A673 (cell line): ENCODE measurements around the gene PFKP. TPM values are rescaled to one million over a fixed set of nuclear protein-coding genes. Genes with fewer than 3 reads are reported as not detected.

Experiments used
- BruUV-seq: library from RNA; stranded (reverse); fragments of 400-500 nt; replicated peaks from 2 replicates; lab custom pipeline; 2021; lab: Mats Ljungman, UMichigan
- CTCF ChIA-PET: fragments of 300-600 bp; sonication (Branson Sonifier 250); formaldehyde crosslinking; loops from one replicate; lab custom pipeline; 2022; ENCODE audit warnings: antibody characterized with exemption; lab: Charles Lee
- POLR2A ChIA-PET: fragments of 300-600 bp; sonication (Branson Sonifier 250); formaldehyde crosslinking; loops from one replicate; lab custom pipeline; 2022; ENCODE audit warnings: antibody characterized with exemption; ENCODE audit not compliant: low non-redundant PET; lab: Charles Lee
- DNase-seq: peaks from one replicate; pipeline ENCODE4 v3.0.0-alpha.2; 2015; ENCODE audit warnings: low spot score
- H3K27ac ChIP-seq: fragments of 200-600 bp; sonication (generic); 2 replicates; pipeline ENCODE4 v1.5.1; 2016; ENCODE audit warnings: mixed run types, low read depth, mild to moderate bottlenecking, mixed read lengths, antibody characterized with exemption, low read length; ENCODE audit not compliant: poor library complexity, severe bottlenecking
- H3K27me3 ChIP-seq: fragments of 200-600 bp; sonication (generic); replicated peaks from 2 replicates; pipeline ENCODE4 v1.6.1; 2017; ENCODE audit warnings: mixed run types, low read depth, mild to moderate bottlenecking, mixed read lengths, antibody characterized with exemption, low read length; ENCODE audit not compliant: insufficient read depth, poor library complexity
- H3K36me3 ChIP-seq: fragments of 200-600 bp; sonication (generic); 2 replicates; pipeline ENCODE4 v1.6.1; 2016; ENCODE audit warnings: mixed run types, mild to moderate bottlenecking, mixed read lengths, antibody characterized with exemption, low read length; ENCODE audit not compliant: insufficient read depth, poor library complexity, severe bottlenecking
- H3K4me1 ChIP-seq: fragments of 200-600 bp; sonication (generic); 2 replicates; pipeline ENCODE4 v1.6.1; 2017; ENCODE audit warnings: mixed run types, mild to moderate bottlenecking, mixed read lengths, antibody characterized with exemption, low read length; ENCODE audit not compliant: insufficient read depth, poor library complexity, severe bottlenecking
- H3K4me3 ChIP-seq: fragments of 200-600 bp; sonication (generic); 2 replicates; pipeline ENCODE4 v1.5.1; 2016; ENCODE audit warnings: low read depth, mixed run types, mild to moderate bottlenecking, mixed read lengths, low read length; ENCODE audit not compliant: poor library complexity, severe bottlenecking
- H3K9me3 ChIP-seq: fragments of 200-600 bp; sonication (generic); 2 replicates; pipeline ENCODE4 v1.6.1; 2016; ENCODE audit warnings: mixed run types, low read depth, mild to moderate bottlenecking, mixed read lengths, antibody characterized with exemption, low read length; ENCODE audit not compliant: poor library complexity, severe bottlenecking
- CTCF ChIP-seq: fragments of 300-800, 200-600 bp; sonication (generic); conservative IDR thresholded peaks from 2 replicates; pipeline ENCODE4 v1.5.1; 2017; ENCODE audit warnings: low read depth, mild to moderate bottlenecking, antibody characterized with exemption, low read length, moderate library complexity, mixed read lengths
- EZH2 ChIP-seq: fragments of 200-600 bp; sonication (generic); IDR thresholded peaks from 2 replicates; pipeline ENCODE4 v1.6.1; 2017; ENCODE audit warnings: borderline replicate concordance, low read depth, mild to moderate bottlenecking, mixed read lengths, antibody characterized with exemption, low read length; ENCODE audit not compliant: poor library complexity, severe bottlenecking
- intact Hi-C: fragments of 100-400 bp; cut with micrococcal nuclease; formaldehyde crosslinking; loops from one replicate; pipeline ENCODE4 v1.10.0; 2022; ENCODE audit not compliant: unreplicated experiment
- total RNA-seq: library from RNA; stranded (reverse); gene quantifications from 2 replicates; pipeline ENCODE4 v1.2.3, GENCODE V29; 2021

The PFKP gene
- total RNA-seq, 1 experiment from 2014 or later, result 232 TPM

DNA sequence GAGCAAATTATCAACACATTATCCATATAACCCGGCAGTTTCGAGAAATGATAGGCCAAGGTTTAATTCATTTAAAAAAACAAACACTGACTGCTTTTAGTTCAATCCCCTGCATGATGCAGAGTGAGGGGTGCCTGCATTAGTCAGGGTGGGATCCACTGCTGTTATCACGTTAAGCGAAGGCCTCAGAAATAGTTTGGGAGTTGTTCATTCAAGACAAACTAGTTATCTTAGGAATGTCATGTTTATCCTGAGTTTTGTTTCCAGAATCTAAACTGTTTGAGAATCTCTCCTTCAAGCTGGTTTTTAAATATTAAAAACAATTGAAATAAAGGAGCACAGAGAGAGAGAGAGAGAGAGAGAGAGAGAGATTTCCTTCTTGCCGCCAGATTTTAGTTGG is 36.6 kb upstream of the PFKP start:
- ChIA-PET CTCF (interaction anchor here (0.6 kb wide), 1 partner anchor 1408 kb away, joined by 3 read pairs; no protein-coding TSS in a partner anchor), POLR2A (no interaction called here)
- H3K27me3 ChIP-seq, result peaks cover 26% of the 10 kb centered on the region
- intact Hi-C loops, result no loop called here
- H3K36me3 ChIP-seq, result no peaks in the 10 kb centered on the region
- no peaks in the 10 kb centered on the region for H3K4me1 ChIP-seq
- H3K9me3 ChIP-seq, result no peaks in the 10 kb centered on the region
- BruUV-seq, result no TSS peak
- no peak overlapping the region for H3K27ac ChIP-seq
- no peak for DNase-seq
- H3K4me3 ChIP-seq, result no peak overlapping the region
- no peak for TF ChIP-seq EZH2
- TF ChIP-seq CTCF, result no peak

DNA sequence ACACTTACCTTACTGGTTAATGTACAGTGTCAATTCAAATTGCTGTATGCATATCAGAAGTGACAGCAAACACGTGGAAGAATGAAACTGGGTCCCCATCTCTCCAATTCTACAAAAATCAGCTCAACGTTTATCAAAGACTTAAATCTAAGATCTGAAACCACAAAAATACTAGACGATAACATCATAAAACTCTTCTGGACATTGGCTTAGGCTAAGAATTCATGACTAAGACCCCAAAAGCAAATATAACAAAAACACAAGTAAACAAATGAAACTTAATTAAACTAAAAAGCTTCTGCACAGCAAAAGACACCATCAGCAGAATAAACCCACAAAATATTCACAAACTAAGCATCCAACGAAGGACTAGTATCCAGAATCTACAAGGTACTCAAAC is 35.9 kb upstream of the PFKP start:
- H3K27ac ChIP-seq, result no peak overlapping the region
- BruUV-seq, result no TSS peak
- TF ChIP-seq EZH2 (no peak), CTCF (no peak)
- no peaks in the 10 kb centered on the region for H3K36me3 ChIP-seq
- intact Hi-C loops, result no loop called here
- no peaks in the 10 kb centered on the region for H3K9me3 ChIP-seq
- CTCF ChIA-PET, result no interaction called here
- H3K4me1 ChIP-seq, result no peaks in the 10 kb centered on the region
- DNase-seq, result no peak
- POLR2A ChIA-PET, result no interaction called here
- H3K4me3 ChIP-seq, result no peak overlapping the region
- H3K27me3 ChIP-seq, result peaks cover 22% of the 10 kb centered on the region

DNA sequence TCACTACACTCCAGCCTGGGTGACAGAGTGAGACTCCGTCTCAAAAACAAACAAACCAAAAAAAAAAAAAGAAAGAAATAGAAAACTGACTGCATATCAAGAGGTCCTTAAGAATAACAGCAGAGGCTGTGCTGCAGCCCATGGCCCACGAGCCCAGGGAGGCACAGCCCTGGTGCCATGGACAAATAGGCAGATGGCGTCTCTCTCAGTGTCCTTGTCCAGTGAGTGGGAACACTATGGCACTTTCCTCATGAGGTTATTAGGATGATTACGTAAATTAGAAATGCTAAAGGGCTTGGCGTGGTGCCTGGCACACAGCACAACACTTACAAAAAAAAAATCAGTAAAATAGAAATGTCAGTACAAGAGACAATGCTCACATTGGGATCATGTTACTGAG is 33.4 kb upstream of the PFKP start:
- ChIA-PET CTCF (no interaction called here), POLR2A (no interaction called here)
- peaks cover 3% of the 10 kb centered on the region for H3K9me3 ChIP-seq
- no peaks in the 10 kb centered on the region for H3K4me1 ChIP-seq
- BruUV-seq, result no TSS peak
- H3K27ac ChIP-seq, result no peak overlapping the region
- H3K27me3 ChIP-seq, result peaks cover 18% of the 10 kb centered on the region
- H3K36me3 ChIP-seq, result no peaks in the 10 kb centered on the region
- TF ChIP-seq EZH2 (no peak), CTCF (no peak)
- H3K4me3 ChIP-seq, result no peak overlapping the region
- intact Hi-C loops, result no loop called here
- no peak for DNase-seq
